OCI-LY1 (cell line): ENCODE data around the gene NCAPG.

Experiments
- H2AFZ ChIP-seq: fragments of 200-600 bp; sonication (generic), shearing (Covaris generic); 2 replicates; pipeline ENCODE4 v1.6.0; 2014; ENCODE audit warnings: antibody characterized with exemption, mild to moderate bottlenecking, low read length
- H3F3A ChIP-seq: fragments of 200-600 bp; sonication (generic), shearing (Covaris generic); 2 replicates; pipeline ENCODE4 v1.6.0; 2014; ENCODE audit warnings: mild to moderate bottlenecking, antibody characterized with exemption, low read length, moderate library complexity; ENCODE audit not compliant: insufficient read depth
- H3K27ac ChIP-seq: fragments of 200-600 bp; sonication (generic); 2 replicates; pipeline ENCODE4 v1.5.1; 2014; ENCODE audit warnings: low read length, mixed run types, mild to moderate bottlenecking, low read depth; ENCODE audit not compliant: poor library complexity, severe bottlenecking
- H3K27me3 ChIP-seq: fragments of 200-600 bp; sonication (generic); 2 replicates; pipeline ENCODE4 v1.6.0; 2014; ENCODE audit warnings: antibody characterized with exemption, mild to moderate bottlenecking, low read length, moderate library complexity; ENCODE audit not compliant: insufficient read depth
- H3K36me3 ChIP-seq: fragments of 200-600 bp; sonication (generic); 2 replicates; pipeline ENCODE4 v1.6.1; 2014; ENCODE audit warnings: mild to moderate bottlenecking, antibody characterized with exemption, low read length, moderate library complexity, mixed read lengths; ENCODE audit not compliant: insufficient read depth
- H3K4me1 ChIP-seq: fragments of 200-600 bp; sonication (generic); 2 replicates; pipeline ENCODE4 v1.5.1; 2014; ENCODE audit warnings: mild to moderate bottlenecking, low read length, moderate library complexity; ENCODE audit not compliant: insufficient read depth, severe bottlenecking
- H3K4me2 ChIP-seq: fragments of 200-600 bp; sonication (generic), shearing (Covaris generic); 2 replicates; pipeline ENCODE4 v1.6.1; 2014; ENCODE audit warnings: low read length
- H3K4me3 ChIP-seq: fragments of 200-600 bp; sonication (generic); 2 replicates; pipeline ENCODE4 v1.5.1; 2014; ENCODE audit warnings: low read length, low read depth, mild to moderate bottlenecking, mixed read lengths; ENCODE audit not compliant: poor library complexity, severe bottlenecking
- H3K79me2 ChIP-seq: fragments of 200-600 bp; shearing (Covaris generic); 2 replicates; pipeline ENCODE4 v1.6.1; 2016; ENCODE audit warnings: mixed run types, low read length, mixed read lengths; ENCODE audit not compliant: insufficient read depth
- H3K9ac ChIP-seq: fragments of 200-600 bp; sonication (generic), shearing (Covaris generic); 2 replicates; pipeline ENCODE4 v1.6.1; 2014; ENCODE audit warnings: mild to moderate bottlenecking, low read length, mixed read lengths
- H3K9me2 ChIP-seq: fragments of 200-600 bp; sonication (generic), shearing (Covaris generic); 2 replicates; pipeline ENCODE4 v1.6.1; 2014; ENCODE audit warnings: low read depth, mild to moderate bottlenecking, low read length, mixed read lengths
- H3K9me3 ChIP-seq: fragments of 200-600 bp; shearing (Covaris generic); 2 replicates; pipeline ENCODE4 v1.6.1; 2014; ENCODE audit warnings: low read length, mixed read lengths
- H4K20me1 ChIP-seq: fragments of 200-600 bp; sonication (generic), shearing (Covaris generic); 2 replicates; pipeline ENCODE4 v1.6.0; 2016; ENCODE audit warnings: mild to moderate bottlenecking, low read length; ENCODE audit not compliant: insufficient read depth
- EZH2 ChIP-seq: fragments of 200-600 bp; sonication (generic), shearing (Covaris generic); IDR thresholded peaks from 2 replicates; pipeline ENCODE4 v1.8.0; 2017; ENCODE audit warnings: borderline replicate concordance, mixed run types, mild to moderate bottlenecking, antibody characterized with exemption, low read length, moderate library complexity, mixed read lengths
- TF ChIP-seq, protein P1 (sequence below): fragments of 200-600 bp; sonication (generic), shearing (Covaris generic); IDR thresholded peaks from 2 replicates; pipeline ENCODE4 v1.5.1; 2017; ENCODE audit warnings: mild to moderate bottlenecking, antibody characterized with exemption, low read length, moderate library complexity, mixed read lengths

NCAPG gene, protein sequence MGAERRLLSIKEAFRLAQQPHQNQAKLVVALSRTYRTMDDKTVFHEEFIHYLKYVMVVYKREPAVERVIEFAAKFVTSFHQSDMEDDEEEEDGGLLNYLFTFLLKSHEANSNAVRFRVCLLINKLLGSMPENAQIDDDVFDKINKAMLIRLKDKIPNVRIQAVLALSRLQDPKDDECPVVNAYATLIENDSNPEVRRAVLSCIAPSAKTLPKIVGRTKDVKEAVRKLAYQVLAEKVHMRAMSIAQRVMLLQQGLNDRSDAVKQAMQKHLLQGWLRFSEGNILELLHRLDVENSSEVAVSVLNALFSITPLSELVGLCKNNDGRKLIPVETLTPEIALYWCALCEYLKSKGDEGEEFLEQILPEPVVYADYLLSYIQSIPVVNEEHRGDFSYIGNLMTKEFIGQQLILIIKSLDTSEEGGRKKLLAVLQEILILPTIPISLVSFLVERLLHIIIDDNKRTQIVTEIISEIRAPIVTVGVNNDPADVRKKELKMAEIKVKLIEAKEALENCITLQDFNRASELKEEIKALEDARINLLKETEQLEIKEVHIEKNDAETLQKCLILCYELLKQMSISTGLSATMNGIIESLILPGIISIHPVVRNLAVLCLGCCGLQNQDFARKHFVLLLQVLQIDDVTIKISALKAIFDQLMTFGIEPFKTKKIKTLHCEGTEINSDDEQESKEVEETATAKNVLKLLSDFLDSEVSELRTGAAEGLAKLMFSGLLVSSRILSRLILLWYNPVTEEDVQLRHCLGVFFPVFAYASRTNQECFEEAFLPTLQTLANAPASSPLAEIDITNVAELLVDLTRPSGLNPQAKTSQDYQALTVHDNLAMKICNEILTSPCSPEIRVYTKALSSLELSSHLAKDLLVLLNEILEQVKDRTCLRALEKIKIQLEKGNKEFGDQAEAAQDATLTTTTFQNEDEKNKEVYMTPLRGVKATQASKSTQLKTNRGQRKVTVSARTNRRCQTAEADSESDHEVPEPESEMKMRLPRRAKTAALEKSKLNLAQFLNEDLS

DNA sequence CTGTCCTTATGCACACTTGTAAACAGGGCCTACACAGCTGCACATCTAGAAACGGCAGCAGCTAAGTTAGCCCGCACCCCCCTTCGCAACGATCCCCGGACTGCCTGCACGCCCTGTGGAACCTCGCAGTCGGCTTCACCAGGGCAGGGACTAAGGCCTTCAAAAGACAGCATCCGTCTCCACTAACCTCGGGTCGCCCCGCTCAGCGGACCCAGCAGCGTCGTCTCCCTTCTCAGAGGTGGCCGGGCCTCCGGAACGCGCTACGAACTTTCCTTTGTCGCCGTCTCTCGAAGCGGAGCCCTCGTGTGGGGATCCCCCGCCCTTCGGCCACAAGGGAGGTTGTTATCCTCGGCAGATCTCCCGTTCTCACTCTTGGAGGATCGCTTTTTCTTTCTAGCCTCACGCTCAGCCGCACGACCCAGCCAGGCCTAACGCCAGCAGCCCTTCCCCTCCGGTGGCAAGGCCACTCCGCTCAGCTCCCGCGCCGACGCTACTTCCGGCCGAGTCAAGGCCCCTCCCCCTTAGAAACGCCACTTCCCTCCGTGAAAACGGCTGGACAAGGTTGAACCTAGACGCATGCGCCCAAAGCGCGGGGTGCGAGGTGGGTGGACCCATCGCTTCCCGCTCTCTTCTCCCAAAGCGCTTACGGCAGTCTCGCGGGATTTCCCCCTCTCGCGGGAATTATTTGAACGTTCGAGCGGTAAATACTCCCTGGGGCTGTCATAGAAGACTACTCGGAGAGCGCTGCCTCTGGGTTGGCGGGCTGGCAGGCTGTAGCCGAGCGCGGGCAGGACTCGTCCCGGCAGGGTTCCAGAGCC, at the start of gene NCAPG, which contains the start of gene DCAF16:
Gene NCAPG (plus strand): TSS at position 720 of the 818 bp plus-strand sequence. CDS start 99 bp downstream, outside the sequence.
Gene DCAF16 (minus strand): TSS at position 498 of the 818 bp plus-strand sequence. CDS start 6,616 bp downstream, outside the sequence.
- Histone ChIP-seq H3K36me3 (peaks cover 37% of the 10 kb centered on the region), H3K27me3 (no peaks in the 10 kb centered on the region), H3K27ac (peak within 1 kb of the TSS; percentile 96), H3K4me2 (peak within 1 kb of the TSS; percentile 91), H3K4me1 (peaks cover 33% of the 10 kb centered on the region), H3K4me3 (peak within 1 kb of the TSS; percentile 98), H3K9me3 (no peaks in the 10 kb centered on the region), H3K9ac (peak within 1 kb of the TSS; percentile 99), H3K9me2 (no peaks in the 10 kb centered on the region), H4K20me1 (no peaks in the 10 kb centered on the region), H3F3A (no peaks in the 10 kb centered on the region), H3K79me2 (peaks cover 87% of the 10 kb centered on the region), H2AFZ (no peak within 1 kb of the TSS)
- TF ChIP-seq EZH2 = no peak
- TF ChIP-seq, protein P1, sequence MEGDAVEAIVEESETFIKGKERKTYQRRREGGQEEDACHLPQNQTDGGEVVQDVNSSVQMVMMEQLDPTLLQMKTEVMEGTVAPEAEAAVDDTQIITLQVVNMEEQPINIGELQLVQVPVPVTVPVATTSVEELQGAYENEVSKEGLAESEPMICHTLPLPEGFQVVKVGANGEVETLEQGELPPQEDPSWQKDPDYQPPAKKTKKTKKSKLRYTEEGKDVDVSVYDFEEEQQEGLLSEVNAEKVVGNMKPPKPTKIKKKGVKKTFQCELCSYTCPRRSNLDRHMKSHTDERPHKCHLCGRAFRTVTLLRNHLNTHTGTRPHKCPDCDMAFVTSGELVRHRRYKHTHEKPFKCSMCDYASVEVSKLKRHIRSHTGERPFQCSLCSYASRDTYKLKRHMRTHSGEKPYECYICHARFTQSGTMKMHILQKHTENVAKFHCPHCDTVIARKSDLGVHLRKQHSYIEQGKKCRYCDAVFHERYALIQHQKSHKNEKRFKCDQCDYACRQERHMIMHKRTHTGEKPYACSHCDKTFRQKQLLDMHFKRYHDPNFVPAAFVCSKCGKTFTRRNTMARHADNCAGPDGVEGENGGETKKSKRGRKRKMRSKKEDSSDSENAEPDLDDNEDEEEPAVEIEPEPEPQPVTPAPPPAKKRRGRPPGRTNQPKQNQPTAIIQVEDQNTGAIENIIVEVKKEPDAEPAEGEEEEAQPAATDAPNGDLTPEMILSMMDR = no peak

DNA sequence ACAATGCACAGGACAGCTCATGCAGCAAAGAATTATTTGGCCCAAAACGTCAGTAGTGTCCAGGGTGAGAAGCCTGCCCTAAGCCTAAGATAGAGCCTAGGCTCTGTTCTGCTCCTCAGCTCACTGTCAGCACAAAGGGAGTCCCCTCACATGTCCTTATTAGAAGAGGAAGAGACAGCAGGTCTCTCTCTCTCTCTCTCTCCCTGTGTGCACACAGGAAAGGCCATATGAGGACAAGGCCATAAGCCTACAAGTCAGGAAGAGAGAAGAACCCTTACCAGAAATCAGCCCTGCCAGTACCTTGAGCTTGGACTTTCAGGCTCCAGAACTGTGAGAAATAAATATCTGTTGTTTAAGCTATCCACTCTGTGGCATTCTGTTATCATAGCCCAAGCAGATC, 49.7 kb upstream of the NCAPG start:
- H2AFZ ChIP-seq = no peak overlapping the region
- no peaks in the 10 kb centered on the region for H3K9me2 ChIP-seq
- H3K27me3 ChIP-seq = no peaks in the 10 kb centered on the region
- no peak overlapping the region for H3K4me2 ChIP-seq
- H3F3A ChIP-seq = no peaks in the 10 kb centered on the region
- no peaks in the 10 kb centered on the region for H3K36me3 ChIP-seq
- H3K4me1 ChIP-seq = no peaks in the 10 kb centered on the region
- no peaks in the 10 kb centered on the region for H3K9me3 ChIP-seq
- TF ChIP-seq EZH2 = no peak
- TF ChIP-seq, protein P1 = no peak
- no peak overlapping the region for H3K4me3 ChIP-seq
- H3K27ac ChIP-seq = no peak overlapping the region
- no peaks in the 10 kb centered on the region for H3K79me2 ChIP-seq
- no peaks in the 10 kb centered on the region for H4K20me1 ChIP-seq
- no peak overlapping the region for H3K9ac ChIP-seq

DNA sequence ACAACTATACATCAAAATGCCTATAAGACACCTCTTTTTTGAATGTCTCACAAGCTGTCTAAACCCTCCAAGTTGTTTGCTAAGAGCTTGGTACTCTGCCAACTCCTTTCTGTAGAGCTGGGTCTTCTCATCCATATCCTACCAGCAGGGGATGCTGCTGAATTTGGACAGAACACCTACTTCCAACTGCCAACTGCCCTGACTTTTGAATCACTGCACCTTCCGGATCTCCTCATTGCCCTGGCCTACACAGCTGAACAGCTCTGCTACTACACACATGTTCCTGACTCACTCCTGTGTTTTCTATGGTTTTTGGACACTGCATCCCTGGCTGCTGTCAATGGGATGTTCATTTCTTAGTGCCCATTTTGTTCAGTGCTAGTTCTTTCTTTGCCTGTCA, 48.1 kb upstream of the NCAPG start:
- H3K4me2 ChIP-seq = no peak overlapping the region
- no peak overlapping the region for H2AFZ ChIP-seq
- H3K9ac ChIP-seq = no peak overlapping the region
- H4K20me1 ChIP-seq = no peaks in the 10 kb centered on the region
- no peaks in the 10 kb centered on the region for H3K79me2 ChIP-seq
- H3K4me3 ChIP-seq = no peak overlapping the region
- no peaks in the 10 kb centered on the region for H3K9me2 ChIP-seq
- no peaks in the 10 kb centered on the region for H3F3A ChIP-seq
- H3K4me1 ChIP-seq = no peaks in the 10 kb centered on the region
- H3K27ac ChIP-seq = no peak overlapping the region
- H3K36me3 ChIP-seq = no peaks in the 10 kb centered on the region
- no peaks in the 10 kb centered on the region for H3K27me3 ChIP-seq
- TF ChIP-seq, protein P1 = no peak
- no peak for TF ChIP-seq EZH2
- no peaks in the 10 kb centered on the region for H3K9me3 ChIP-seq
